HG03095 (cell line): Measurements from ENCODE around the gene DAGLA.

ENCODE experiments used
- ATAC-seq: cut with Tn5 transposase; IDR thresholded peaks from one replicate; pipeline ENCODE4 v1.9.1; 2021; ENCODE audit warnings: moderate library complexity; ENCODE audit not compliant: unreplicated experiment

The DAGLA gene

GRCh38 chr11:61742391-61742790 is 62.2 kb downstream of the DAGLA start:
- no peak for ATAC-seq

- ATAC-seq = no peak
Measured at GRCh38 chr11:61743486-61744095, 63.4 kb downstream of the DAGLA start.

DNA sequence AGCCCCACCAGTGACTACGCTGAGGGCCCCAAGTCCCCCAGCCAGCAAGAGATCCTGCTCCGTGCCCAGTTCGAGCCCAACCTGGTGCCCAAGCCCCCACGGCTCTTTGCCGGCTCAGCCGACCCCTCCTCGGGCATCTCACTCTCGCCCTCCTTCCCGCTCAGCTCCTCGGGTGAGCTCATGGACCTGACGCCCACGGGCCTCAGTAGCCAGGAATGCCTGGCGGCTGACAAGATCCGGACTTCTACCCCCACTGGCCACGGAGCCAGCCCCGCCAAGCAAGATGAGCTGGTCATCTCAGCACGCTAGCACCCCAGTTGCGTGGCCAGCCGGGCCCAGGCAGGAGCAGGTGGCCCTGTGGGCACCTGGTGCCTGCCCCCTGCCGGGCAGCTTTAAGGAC is 64.0 kb downstream of the DAGLA start:
- no peak for ATAC-seq

GRCh38 chr11:61744609-61745156 is 64.5 kb downstream of the DAGLA start:
- ATAC-seq = no peak

- ATAC-seq = no peak
Measured at GRCh38 chr11:61745781-61746441, 65.7 kb downstream of the DAGLA start.

DNA sequence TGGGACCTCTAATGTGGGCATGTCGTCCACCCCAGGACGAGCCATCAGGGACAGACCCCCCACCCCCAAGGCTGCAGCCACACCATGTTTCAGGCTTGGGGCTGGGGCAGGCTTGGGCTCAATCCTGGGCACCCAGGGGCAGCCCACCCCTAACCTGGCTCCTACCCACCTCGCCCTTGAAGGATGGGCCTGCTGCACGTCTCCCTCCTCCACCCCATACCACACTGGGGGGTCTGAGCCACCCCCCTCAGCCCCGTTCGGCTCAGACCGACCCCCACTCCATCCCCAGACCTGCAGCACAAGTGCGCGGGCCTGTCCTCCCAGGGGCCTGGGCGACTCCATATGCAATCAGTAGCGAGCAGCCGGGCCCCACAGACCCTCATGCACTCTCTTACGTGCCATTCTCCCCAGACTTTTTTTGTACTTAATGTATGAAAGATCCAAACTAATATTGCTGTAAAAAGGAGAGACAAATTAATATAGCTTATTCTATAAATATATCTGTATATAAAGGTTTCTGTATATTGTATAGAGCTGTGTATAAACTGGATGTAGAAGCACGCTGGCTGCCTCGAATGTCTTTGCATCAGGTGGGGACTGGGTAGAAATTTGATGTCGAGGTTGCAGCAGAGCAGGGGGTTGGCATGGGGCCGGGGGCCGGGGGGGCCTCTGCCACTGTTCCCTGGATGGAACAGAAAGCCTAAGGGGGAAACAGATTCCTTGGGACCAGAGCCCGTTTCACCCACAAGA is 66.4 kb downstream of the DAGLA start:
- no peak for ATAC-seq

- ATAC-seq = no peak
Measured at GRCh38 chr11:61747192-61747966, 67.2 kb downstream of the DAGLA start.

- no peak for ATAC-seq
Measured at GRCh38 chr11:61747967-61748285, 67.7 kb downstream of the DAGLA start.

GRCh38 chr11:61749591-61750217 is 69.5 kb downstream of the DAGLA start:
- ATAC-seq = no peak

DNA sequence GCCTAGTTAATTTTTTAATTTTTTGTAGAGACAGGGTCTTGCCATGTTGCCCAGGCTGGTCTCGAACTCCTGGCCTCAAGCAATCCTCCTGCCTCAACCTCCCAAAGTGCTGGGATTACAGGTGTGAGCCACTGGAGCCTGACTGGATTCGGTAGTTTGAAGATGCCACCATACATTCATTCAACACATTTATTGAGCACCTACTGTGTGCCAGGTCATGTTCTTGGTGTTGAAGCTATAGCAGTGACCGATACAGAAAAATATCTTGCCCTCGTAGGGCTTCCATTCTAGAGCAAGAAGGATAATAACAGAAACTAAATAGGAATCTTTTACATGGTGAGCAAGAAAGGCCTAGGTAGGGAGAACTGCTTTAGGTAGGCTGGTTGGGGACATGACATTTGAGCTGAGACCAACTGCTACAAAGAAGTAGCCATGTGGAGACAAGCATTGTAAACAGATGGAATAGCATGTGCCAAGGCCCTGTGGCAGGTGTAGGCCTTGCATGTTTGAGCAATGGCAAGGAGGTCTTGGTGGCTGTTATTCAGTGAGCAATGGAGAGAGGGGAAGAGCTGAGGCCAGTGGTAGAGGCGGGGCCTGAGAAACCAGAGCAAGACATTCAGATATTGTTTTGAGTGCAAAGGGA is 70.6 kb downstream of the DAGLA start:
- ATAC-seq = no peak

DNA sequence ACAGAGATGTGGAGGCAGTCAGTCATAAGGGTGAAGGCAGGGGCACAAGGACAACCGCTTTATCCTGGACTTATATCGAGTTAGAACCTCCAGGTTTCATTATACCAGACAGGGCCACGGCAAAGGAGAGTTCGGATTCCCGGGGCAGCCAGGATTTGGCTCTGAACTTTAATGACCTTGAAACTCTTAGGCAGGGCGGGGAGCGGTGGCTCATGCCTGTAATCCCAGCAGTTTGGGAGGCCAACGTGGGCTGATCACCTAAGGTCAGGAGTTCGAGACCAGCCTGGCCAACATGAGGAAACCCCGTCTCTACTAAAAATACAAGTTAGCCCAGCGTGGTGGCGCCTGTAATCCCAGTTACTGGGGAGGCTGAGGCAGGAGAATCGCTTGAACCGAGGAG is 71.2 kb downstream of the DAGLA start:
- no peak for ATAC-seq

DNA sequence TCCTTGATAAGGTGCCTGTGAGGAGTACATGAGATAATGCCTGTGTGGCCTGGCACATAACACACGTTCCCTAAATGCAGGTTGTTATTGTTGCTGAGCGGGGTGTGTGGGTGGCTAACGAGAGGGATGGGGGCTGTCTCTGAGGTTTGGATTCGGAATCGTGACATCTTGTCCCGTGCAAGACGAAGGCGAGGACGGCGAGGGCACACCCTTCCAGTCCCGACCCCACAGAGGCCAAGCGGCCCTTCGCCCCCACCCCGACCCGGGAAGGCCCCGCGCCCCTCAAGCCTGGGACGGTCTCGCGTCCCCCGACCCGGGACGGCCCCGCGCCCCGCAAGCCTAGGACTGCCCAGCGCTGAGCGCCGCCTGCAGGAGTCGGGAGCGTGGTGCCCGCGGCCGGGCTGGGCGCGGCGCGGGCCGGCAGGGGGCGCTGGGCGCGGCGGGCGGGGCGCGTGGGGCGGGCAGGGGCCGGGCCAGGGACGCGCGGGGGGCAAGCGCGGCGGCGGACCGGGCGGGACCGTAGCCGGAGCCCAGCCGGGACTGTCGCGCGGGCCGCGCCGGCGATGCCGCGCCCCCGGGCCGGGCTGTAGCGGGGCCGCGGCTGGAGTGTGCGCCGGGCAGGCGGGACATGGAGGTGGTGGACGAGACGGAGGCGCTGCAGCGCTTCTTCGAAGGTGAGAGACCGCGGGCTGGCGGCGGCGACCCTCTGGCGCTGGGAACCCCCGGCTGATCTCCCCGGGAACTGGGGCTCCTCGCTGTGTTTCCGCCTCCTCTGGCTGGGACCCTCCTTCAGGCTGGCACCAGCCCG is 72.1 kb downstream of the DAGLA start, which contains the start of gene MYRF:
Gene MYRF, plus strand, starts transcription at position 520 of the 808 bp plus-strand sequence. Its CDS starts 109 bp downstream, at position 629.
- no peak for ATAC-seq

GRCh38 chr11:61752925-61753521 is 72.8 kb downstream of the DAGLA start:
- ATAC-seq = no peak

DNA sequence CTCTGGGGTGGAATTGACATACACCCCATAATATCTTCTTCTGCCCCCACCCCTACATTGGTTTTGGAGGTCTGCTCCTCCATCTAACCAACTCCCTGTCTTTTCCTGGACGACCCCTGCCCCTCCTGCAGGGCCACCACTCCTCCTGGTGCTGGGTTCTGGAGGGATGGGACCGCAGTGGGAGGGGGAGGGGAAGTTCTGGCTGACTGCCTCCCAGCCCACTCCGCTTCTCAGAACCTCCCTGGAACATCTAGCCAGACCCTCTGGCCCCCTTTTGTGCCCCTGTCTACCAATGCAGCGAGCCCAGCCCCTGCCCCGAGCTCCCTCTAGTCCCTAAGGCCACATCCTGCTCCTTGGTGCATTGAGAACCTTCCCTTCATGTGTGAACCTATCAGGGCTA is 73.5 kb downstream of the DAGLA start:
- no peak for ATAC-seq

DNA sequence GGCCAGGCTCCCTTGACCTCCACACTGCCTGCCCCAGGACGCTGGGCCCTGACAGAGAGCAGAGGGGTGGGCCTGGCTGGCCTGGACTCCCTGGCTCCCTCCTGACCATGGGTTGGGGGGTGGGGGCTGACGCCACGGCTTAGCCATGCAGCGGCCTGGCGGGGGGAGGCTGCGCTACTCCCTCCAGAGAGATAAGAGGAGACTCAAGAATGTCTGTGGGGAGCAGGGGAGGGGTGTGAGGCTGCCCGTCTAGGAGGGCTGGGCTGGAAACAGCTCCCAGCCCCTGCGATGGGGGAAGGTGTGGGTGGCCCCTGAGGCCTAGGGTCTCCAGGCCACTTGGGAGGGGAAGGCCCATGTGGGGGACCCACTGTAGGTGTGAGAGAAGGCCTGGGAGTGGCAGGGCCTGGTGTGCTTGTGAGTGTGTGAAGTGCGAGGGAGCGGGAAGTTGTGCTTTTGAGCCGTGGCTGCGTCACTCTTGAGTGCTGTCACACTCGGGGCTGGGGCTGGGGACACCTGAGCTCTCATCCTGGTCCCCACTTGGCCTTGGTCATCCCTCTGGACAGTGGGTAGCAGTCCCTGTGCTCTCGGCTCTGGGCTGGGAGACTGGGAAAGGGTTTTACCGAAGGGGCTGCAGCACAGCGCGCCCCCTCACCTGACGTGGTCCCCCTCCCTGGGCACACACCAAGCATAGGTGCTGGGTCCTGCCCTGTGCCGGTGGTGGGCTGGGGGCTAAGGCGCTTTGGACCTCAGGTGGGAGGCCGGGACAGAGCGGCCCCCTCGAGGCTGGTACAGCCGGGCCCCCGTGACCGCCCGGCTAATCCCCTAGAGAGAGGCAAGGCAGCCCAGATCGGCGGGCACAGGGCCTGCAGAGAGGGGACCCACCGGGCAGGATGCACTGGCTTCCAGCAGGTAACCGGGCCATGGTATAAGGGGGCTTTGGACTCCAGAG is 74.6 kb downstream of the DAGLA start:
- ATAC-seq = no peak

DNA sequence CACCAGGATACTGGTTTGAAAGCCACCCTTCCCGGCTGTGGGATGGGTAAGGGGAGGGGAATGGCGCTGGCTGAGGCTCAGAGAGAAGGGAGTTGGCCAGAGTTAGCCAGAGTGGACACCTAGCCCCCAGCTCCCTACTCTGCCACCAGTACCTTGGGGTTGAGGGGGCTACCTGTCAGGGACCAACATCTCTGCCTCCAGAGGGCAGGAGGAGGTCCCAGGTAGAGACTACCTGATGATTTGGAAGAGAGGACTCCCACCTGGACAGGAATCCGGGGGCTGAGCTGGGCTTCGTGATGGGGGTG is 75.9 kb downstream of the DAGLA start:
- ATAC-seq = no peak

DNA sequence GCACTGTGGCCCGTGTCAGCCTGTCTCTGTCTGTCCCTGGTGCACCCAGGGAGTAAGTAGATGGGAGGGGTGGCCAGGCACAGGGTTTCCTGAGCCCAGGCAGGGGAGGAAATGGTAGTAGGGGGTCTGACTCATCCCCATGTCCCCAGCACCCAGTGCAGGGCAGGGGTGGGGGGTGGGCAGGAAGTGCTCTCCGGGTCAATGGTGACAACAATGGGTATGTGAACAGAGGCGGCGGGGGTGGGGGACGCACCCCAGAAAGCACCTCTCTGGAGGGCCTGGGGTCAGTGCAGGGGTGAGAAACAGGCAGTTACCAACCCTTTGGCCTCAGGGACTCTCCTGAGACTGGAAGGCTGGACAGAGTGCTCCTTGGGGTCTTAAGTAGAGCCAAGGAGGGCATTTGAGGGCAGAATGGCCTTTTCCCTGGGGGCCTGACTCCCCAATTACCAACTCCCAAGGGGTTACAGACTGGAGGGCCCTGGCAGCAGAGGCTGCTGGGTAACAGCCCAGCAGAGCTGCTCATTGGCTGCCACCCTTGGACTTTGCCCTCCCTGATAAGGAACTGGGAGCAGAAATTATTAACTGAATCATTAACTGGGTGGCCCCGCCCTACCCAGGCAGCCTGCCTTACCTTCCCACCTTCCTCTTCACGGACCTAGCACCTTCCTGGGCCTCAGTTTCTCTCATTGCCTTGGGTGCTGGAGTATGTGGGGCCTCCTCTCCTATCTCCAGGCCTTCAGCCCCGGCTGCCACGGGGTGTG is 76.4 kb downstream of the DAGLA start:
- no peak for ATAC-seq
